ENCODE results near the gene CRYBA4.
A peak's percentile ranks its signal among the peaks of the same experiment; 100 is the strongest.
"Not testable (repeated sequence)": the region's sequence is repeated elsewhere in the genome, so short reads cannot be mapped to it uniquely, and the experiment has no call there.

The CRYBA4 gene

GRCh38 chr22:26597480-26597879 lies 24.3 kb upstream of the CRYBA4 start:
- DNase-seq: no peak

GRCh38 chr22:26599505-26599904 lies 22.3 kb upstream of the CRYBA4 start:
- no peak for DNase-seq

DNA sequence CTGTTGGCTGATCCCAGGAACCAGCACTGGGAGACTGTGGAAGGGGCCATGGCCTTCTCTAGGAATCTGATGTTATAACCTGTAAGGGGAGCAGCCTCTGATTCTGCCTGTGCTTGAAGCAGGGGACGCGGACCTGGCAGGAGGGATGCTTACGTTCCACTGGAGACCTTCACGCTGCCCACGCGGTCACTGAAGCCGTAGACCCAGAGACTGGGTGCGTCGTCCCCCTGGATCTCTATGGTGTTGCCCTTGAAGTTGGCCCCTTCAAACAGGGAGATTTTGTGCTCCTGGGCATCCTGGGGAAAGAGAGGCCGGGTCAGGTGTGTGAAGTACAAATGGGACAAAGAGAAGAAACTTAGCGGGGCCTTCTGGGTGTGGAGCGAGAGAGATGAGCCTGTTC lies 20.0 kb upstream of the CRYBA4 start:
- no peak for DNase-seq

- DNase-seq: no peak
Measured at GRCh38 chr22:26602127-26602526, 19.6 kb upstream of the CRYBA4 start.

- DNase-seq: no peak
Measured at GRCh38 chr22:26604368-26604767, 17.4 kb upstream of the CRYBA4 start.

- no peak for DNase-seq
Measured at GRCh38 chr22:26606611-26607010, 15.2 kb upstream of the CRYBA4 start.

GRCh38 chr22:26608129-26608528 lies 13.6 kb upstream of the CRYBA4 start:
- no peak for DNase-seq

- DNase-seq: no peak
Measured at GRCh38 chr22:26609287-26609686, 12.5 kb upstream of the CRYBA4 start.

GRCh38 chr22:26610072-26610958 lies 11.4 kb upstream of the CRYBA4 start:
- peak; percentile 95 for DNase-seq

DNA sequence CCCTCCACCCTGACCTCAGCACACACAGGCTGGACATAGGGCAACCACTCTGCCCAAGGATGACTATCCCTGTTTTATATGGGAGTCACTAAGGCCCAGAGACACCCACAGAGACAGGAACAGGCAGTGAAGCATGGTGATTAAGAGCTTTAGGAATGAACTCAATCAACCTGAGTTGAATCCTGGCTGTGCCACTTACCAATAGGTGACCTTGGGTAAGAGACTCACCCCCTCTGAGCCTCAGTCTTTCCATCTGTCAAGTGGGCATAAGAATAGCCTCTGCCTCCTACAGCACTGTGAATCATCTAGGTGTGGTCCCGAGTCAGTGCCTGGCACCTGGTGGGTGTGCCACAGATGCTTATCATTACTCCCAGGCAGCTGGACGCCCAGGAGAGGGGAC lies 10.8 kb upstream of the CRYBA4 start:
- no peak for DNase-seq

DNA sequence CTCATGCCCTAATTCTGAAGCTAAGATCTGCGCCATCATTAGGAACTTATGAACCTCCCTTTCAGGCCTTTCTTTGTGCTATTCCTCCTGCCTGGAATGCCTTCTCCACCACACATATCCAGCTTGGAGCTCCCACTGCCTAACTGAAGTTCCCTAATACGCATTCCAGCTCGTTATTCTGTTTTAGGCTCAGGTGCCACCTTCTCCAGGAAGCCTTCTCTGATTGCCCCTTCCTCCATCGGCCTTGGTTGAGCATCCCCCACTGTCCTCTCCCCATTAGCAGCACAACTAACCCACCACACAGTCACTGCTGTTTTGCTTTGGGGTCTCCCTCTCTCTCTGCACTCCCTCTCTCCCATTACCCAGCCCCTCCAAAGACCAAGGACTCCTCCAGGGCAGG lies 9.1 kb upstream of the CRYBA4 start:
- no peak for DNase-seq

GRCh38 chr22:26613753-26614152 lies 8.0 kb upstream of the CRYBA4 start:
- not testable (repeated sequence) for DNase-seq

DNA sequence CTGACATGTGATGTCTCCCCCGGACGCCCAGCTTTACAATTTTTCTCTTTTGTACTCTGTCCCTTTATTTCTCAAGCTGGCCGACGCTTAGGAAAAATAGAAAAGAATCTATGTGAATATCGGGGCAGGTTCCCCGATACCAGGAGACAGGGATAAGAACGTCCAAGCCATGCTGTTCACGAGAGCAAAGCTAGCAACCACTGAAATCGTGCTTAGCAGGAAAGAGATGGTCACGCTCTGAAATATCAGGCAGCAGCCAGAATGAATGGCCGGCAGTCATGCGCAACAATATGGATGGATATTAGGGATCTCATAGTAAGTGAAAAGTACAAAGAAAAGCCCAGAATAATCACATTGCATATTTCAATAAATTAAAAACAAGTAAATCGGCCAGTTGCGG lies 7.4 kb upstream of the CRYBA4 start:
- no peak for DNase-seq

DNA sequence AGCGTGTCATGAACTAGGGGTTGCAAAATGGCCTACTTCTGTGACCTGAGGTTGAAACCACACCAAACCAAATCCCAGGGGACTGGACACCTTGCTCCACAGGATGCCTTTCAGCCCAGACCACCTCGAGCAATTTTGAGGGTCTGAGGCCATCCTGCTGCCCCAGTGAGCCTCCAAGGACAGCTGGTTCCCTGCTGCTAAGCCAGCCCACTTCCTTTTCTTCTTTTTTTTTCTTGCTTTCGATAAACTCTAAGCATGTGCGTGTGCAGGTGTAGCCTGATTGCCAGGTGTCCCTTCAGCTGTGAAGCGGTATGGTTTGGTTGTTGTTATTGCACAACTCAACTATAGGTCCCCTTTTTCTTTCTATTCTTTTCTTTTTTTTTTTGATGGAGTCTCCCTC lies 6.6 kb upstream of the CRYBA4 start:
- DNase-seq: peak; percentile 61

- no peak for DNase-seq
Measured at GRCh38 chr22:26615830-26616435, 5.8 kb upstream of the CRYBA4 start.

DNA sequence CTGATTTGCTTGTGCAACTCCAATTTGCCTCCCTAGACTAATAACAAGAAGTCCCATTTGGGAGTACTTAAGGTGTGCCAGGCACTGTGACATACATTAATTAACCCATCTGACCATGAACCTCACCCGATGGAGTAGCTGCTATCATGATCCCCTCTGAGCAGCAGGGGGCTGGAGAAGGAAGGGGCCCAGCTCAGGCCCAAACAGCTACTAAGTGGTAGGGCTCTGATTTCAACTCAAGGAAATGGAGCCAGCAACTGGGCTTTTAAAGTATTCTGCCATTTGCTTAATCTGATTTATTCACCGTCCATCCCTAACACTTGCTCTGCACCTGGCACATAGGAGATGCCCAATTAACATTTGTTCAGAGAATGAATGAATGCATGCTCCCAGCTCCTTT lies 5.1 kb upstream of the CRYBA4 start:
- DNase-seq: no peak

- peak; percentile 50 for DNase-seq
Measured at GRCh38 chr22:26617271-26618199, 4.2 kb upstream of the CRYBA4 start, which contains the start of gene CRYBB1. TSS of gene CRYBB1 (minus strand) at chr22:26618027. CDS start at chr22:26616319, 1,708 bp downstream.

DNA sequence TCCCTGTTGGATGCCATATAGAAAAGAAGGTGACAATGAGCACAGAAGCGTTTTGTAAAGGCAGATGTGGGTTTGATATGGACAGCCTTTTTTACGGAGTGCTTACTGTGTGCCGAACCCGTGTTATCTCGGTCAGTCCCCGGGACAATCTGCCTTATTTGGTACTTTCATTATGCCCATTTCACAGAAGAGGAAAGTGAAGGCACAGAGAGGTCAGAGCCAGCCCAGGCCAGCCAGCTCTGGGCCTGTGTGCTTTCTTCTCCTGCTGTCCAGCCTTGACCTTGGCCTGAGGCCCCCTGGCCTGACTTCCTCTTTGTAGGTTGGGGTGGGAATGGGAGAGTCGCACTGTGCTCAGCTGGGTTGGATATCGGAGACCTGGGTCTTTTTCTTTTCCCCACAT lies 3.3 kb upstream of the CRYBA4 start:
- no peak for DNase-seq

GRCh38 chr22:26619510-26619909 lies 2.3 kb upstream of the CRYBA4 start:
- DNase-seq: no peak

DNA sequence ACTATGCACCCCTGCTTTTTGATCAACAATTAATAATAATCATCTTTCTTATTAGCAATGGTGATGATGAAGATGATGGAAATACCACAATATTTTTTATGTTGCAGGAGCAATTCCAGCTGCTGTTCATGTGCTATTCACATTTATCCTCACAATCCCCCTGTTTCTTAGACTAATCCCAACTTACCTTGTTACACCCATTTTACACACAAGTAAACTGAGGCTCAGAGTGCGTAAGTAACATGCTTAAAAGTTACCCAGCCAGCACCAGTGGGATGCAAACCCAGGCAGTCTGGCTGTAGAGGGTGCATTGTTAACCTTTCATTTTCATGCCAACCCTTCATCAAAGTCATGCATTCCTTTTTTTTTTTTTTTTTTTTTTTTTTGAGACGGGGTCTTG lies 1.6 kb upstream of the CRYBA4 start:
- DNase-seq: no peak

DNA sequence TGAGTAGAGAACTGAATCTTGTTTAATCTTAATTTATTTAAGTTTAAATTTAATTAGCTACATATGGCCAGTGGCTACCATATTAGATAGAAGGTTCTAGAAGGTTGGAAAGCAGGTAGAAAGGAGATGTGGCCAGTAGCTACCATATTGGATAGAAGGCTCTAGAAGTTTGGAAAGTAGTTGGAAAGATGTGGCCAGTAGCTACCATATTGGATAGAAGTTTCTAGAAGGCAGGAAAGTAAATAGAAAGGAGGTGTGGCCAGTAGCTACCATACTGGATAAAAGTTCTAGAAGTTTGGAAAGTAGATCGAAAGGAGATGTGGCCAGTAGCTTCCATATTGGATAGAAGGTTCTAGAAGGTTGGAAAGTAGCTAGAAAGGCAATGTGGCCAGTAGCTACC lies 2.2 kb downstream of the CRYBA4 start:
- no peak for DNase-seq

DNA sequence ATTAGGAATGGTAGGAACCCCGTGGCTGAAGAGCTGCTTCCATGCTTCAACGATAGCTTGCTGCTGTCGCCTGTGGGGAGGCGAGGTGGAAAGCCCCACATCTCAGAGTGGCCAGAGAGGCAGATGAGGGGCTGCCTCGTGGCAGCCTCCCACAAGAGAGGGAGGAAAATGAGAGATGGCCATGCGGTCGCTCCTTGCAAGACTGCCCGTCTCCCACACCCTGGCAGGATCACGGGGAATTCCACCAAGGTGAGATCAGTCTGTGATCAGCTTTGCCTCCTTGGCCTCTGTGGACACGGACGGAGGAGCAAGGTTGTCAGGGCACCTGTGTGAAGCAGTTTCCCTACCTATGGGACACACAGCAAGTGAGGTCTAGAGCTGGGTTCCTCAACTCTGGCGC lies 3.0 kb downstream of the CRYBA4 start:
- no peak for DNase-seq

DNA sequence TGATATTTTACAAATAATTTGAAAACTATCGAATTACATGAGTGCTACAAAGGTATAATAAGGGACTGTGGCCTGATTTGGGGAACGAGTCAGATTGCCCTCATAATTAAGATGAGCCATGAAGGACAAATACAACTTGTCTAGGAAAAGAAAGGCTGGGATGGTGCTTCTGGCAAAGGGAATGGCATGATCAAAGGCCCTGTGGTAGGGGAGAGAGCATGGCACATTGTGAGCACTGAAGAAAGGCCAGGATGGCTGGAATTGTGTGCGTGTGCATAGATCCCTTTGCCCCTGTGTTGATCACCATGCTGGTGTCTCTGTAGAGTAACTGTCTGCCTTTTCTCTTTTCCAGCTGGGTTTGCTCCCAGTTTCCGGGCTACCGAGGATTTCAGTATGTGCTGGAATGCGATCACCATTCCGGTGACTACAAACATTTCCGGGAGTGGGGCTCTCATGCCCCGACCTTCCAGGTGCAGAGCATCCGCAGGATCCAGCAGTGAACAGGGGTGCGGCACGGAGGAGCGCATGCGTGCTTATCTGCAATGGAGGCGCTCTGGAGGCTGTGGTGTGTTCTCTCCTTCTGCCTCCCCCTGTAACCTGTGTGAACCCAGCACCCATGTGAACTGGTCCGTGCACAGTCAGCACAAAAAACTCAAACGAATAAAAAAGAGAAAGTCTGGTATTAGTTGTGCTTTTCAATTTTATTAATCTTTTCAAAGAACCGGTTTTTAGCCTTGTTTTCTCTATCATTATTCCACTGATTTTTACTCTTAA lies 8.4 kb downstream of the CRYBA4 start:
- no peak for DNase-seq

Measured in MV-4-11 (cell line).